ENCODE data around the gene MFF.
"Not testable (repeated sequence)": the region's sequence is repeated elsewhere in the genome, so short reads cannot be mapped to it uniquely, and the experiment has no call there.

The MFF gene

GRCh38 chr2:227376656-227377396 is 51.8 kb downstream of the MFF start:
- Mint-ChIP-seq H3K4me3 (no peak overlapping the region), H3K36me3 (ENCODE audit: low read depth) (no peaks in the 10 kb centered on the region), H3K9me3 (peaks cover 3% of the 10 kb centered on the region), H3K27me3 (no peaks in the 10 kb centered on the region), H3K4me1 (ENCODE audit: low read depth) (peaks cover 24% of the 10 kb centered on the region), H3K27ac (no peak overlapping the region)
- intact Hi-C loops (cut with micrococcal nuclease), result no loop called here

GRCh38 chr2:227377467-227378351 is 52.7 kb downstream of the MFF start:
- Mint-ChIP-seq H3K9me3 (peaks cover 12% of the 10 kb centered on the region), H3K27me3 (no peaks in the 10 kb centered on the region), H3K4me3 (no peak overlapping the region), H3K36me3 (ENCODE audit: low read depth) (no peaks in the 10 kb centered on the region), H3K27ac (peak overlapping the region; percentile 16), H3K4me1 (ENCODE audit: low read depth) (peaks cover 19% of the 10 kb centered on the region)
- intact Hi-C loops (cut with micrococcal nuclease), result no loop called here

- intact Hi-C loops (cut with micrococcal nuclease), result no loop called here
- Mint-ChIP-seq H3K4me3 (no peak overlapping the region), H3K36me3 (ENCODE audit: low read depth) (no peaks in the 10 kb centered on the region), H3K9me3 (peaks cover 14% of the 10 kb centered on the region), H3K4me1 (ENCODE audit: low read depth) (peaks cover 16% of the 10 kb centered on the region), H3K27me3 (no peaks in the 10 kb centered on the region), H3K27ac (peak overlapping the region; percentile 16)
These were observed 53.3 kb downstream of the MFF start for GRCh38 chr2:227378371-227378782.

- Mint-ChIP-seq H3K4me3 (no peak within 1 kb of the TSS), H3K4me1 (ENCODE audit: low read depth) (peaks cover 22% of the 10 kb centered on the region), H3K36me3 (ENCODE audit: low read depth) (no peaks in the 10 kb centered on the region), H3K9me3 (peaks cover 14% of the 10 kb centered on the region), H3K27me3 (no peaks in the 10 kb centered on the region), H3K27ac (peak within 1 kb of the TSS; percentile 16)
- intact Hi-C loops (cut with micrococcal nuclease), result no loop called here
These were observed 54.0 kb downstream of the MFF start, which contains the start of gene TM4SF20 for GRCh38 chr2:227379095-227379494. TSS of gene TM4SF20 (minus strand) at chr2:227379306. CDS start at chr2:227379268, 38 bp downstream.

GRCh38 chr2:227382241-227382835 is 57.3 kb downstream of the MFF start:
- not testable (repeated sequence) for H3K27me3 Mint-ChIP-seq, H3K4me3 Mint-ChIP-seq
- H3K4me1 Mint-ChIP-seq (ENCODE audit: low read depth), result peaks cover 24% of the 10 kb centered on the region

GRCh38 chr2:227383686-227384085 is 58.6 kb downstream of the MFF start:
- Mint-ChIP-seq H3K27ac (peak overlapping the region; percentile 93), H3K4me3 (no peak overlapping the region)
- intact Hi-C loops (cut with micrococcal nuclease), result no loop called here

More at GRCh38 chr2:227382241-227382835, 57.3 kb downstream of the MFF start:
- intact Hi-C loops (cut with micrococcal nuclease); H3K36me3 Mint-ChIP-seq (ENCODE audit: low read depth): not testable (repeated sequence)
- Mint-ChIP-seq H3K27ac (peak overlapping the region; percentile 93), H3K9me3 (peaks cover 14% of the 10 kb centered on the region)

GRCh38 chr2:227386630-227387029 is 61.6 kb downstream of the MFF start:
- H3K36me3 Mint-ChIP-seq (ENCODE audit: low read depth), result no peaks in the 10 kb centered on the region
- no peaks in the 10 kb centered on the region for H3K27me3 Mint-ChIP-seq
- intact Hi-C loops (cut with micrococcal nuclease), result no loop called here
- peaks cover 12% of the 10 kb centered on the region for H3K9me3 Mint-ChIP-seq
- no peak overlapping the region for H3K4me3 Mint-ChIP-seq
- peak overlapping the region; percentile 93 for H3K27ac Mint-ChIP-seq
- H3K4me1 Mint-ChIP-seq (ENCODE audit: low read depth), result peaks cover 16% of the 10 kb centered on the region

More at GRCh38 chr2:227383686-227384085, 58.6 kb downstream of the MFF start:
- peaks cover 14% of the 10 kb centered on the region for H3K9me3 Mint-ChIP-seq
- no peaks in the 10 kb centered on the region for H3K36me3 Mint-ChIP-seq (ENCODE audit: low read depth)
- no peaks in the 10 kb centered on the region for H3K27me3 Mint-ChIP-seq
- peaks cover 16% of the 10 kb centered on the region for H3K4me1 Mint-ChIP-seq (ENCODE audit: low read depth)

- intact Hi-C loops (cut with micrococcal nuclease); H3K27me3 Mint-ChIP-seq; H3K4me3 Mint-ChIP-seq; H3K36me3 Mint-ChIP-seq (ENCODE audit: low read depth); H3K9me3 Mint-ChIP-seq: not testable (repeated sequence)
- peak within 1 kb of the TSS; percentile 93 for H3K27ac Mint-ChIP-seq
- peaks cover 16% of the 10 kb centered on the region for H3K4me1 Mint-ChIP-seq (ENCODE audit: low read depth)
These were observed 62.5 kb downstream of the MFF start, which contains the start of gene SCYGR1 for GRCh38 chr2:227387583-227387982. TSS of gene SCYGR1 (minus strand) at chr2:227387949. CDS start at chr2:227387949, 0 bp downstream.

- Mint-ChIP-seq H3K9me3 (no peaks in the 10 kb centered on the region), H3K4me3 (no peak overlapping the region), H3K27ac (peak overlapping the region; percentile 93), H3K4me1 (ENCODE audit: low read depth) (peaks cover 17% of the 10 kb centered on the region), H3K27me3 (no peaks in the 10 kb centered on the region), H3K36me3 (ENCODE audit: low read depth) (no peaks in the 10 kb centered on the region)
- intact Hi-C loops (cut with micrococcal nuclease), result no loop called here
These were observed 63.5 kb downstream of the MFF start for GRCh38 chr2:227388537-227389011.

- Mint-ChIP-seq H3K27me3 (no peaks in the 10 kb centered on the region), H3K27ac (no peak overlapping the region), H3K36me3 (ENCODE audit: low read depth) (no peaks in the 10 kb centered on the region), H3K4me1 (ENCODE audit: low read depth) (peaks cover 14% of the 10 kb centered on the region), H3K4me3 (no peak overlapping the region), H3K9me3 (no peaks in the 10 kb centered on the region)
- intact Hi-C loops (cut with micrococcal nuclease), result no loop called here
These were observed 64.2 kb downstream of the MFF start for GRCh38 chr2:227389231-227389630.

- intact Hi-C loops (cut with micrococcal nuclease), result no loop called here
- Mint-ChIP-seq H3K36me3 (ENCODE audit: low read depth) (no peaks in the 10 kb centered on the region), H3K9me3 (no peaks in the 10 kb centered on the region), H3K4me3 (no peak overlapping the region), H3K27ac (peak overlapping the region; percentile 69), H3K27me3 (no peaks in the 10 kb centered on the region), H3K4me1 (ENCODE audit: low read depth) (peaks cover 14% of the 10 kb centered on the region)
These were observed 64.6 kb downstream of the MFF start for GRCh38 chr2:227389661-227390060.

GRCh38 chr2:227390468-227391256 is 65.6 kb downstream of the MFF start:
- Mint-ChIP-seq H3K9me3 (no peaks in the 10 kb centered on the region), H3K4me3 (no peak overlapping the region), H3K27me3 (no peaks in the 10 kb centered on the region), H3K27ac (peak overlapping the region; percentile 2), H3K4me1 (ENCODE audit: low read depth) (peaks cover 18% of the 10 kb centered on the region), H3K36me3 (ENCODE audit: low read depth) (no peaks in the 10 kb centered on the region)
- intact Hi-C loops (cut with micrococcal nuclease), result no loop called here

GRCh38 chr2:227394401-227394800 is 69.3 kb downstream of the MFF start:
- H3K4me3 Mint-ChIP-seq, result no peak overlapping the region
- H3K27me3 Mint-ChIP-seq, result no peaks in the 10 kb centered on the region
- no peaks in the 10 kb centered on the region for H3K9me3 Mint-ChIP-seq
- peaks cover 30% of the 10 kb centered on the region for H3K4me1 Mint-ChIP-seq (ENCODE audit: low read depth)
- no peaks in the 10 kb centered on the region for H3K36me3 Mint-ChIP-seq (ENCODE audit: low read depth)
- H3K27ac Mint-ChIP-seq, result no peak overlapping the region
- intact Hi-C loops (cut with micrococcal nuclease), result no loop called here

All from dendritic cell treated with granulocyte-macrophage colony-stimulating factor and Interleukin-4, amounts not matched to agents 40 ng/mL and 50 ng/mL, for 4 days (primary cell).